Osteocyte (in vitro differentiated cells): ENCODE data around the gene FGF22. TPM values are rescaled to one million over a fixed set of nuclear protein-coding genes. Genes with fewer than 3 reads are reported as not detected.

ENCODE experiments used
- DNase-seq: peaks from one replicate; pipeline ENCODE4 v3.0.0; 2021; ENCODE audit warnings: mixed read lengths; ENCODE audit not compliant: unreplicated experiment; ENCODE audit errors: extremely low spot score
- H3K27ac Mint-ChIP-seq: one replicate; pipeline ENCODE4 v1.8.0; 2021; ENCODE audit warnings: mild to moderate bottlenecking, mixed read lengths; ENCODE audit not compliant: unreplicated experiment
- H3K27me3 Mint-ChIP-seq: one replicate; pipeline ENCODE4 v1.8.0; 2021; ENCODE audit warnings: mixed read lengths; ENCODE audit not compliant: unreplicated experiment
- H3K36me3 Mint-ChIP-seq: one replicate; pipeline ENCODE4 v1.8.0; 2021; ENCODE audit warnings: mixed read lengths; ENCODE audit not compliant: unreplicated experiment
- H3K4me1 Mint-ChIP-seq: one replicate; pipeline ENCODE4 v1.8.0; 2021; ENCODE audit warnings: mixed read lengths; ENCODE audit not compliant: unreplicated experiment
- H3K4me3 Mint-ChIP-seq: one replicate; pipeline ENCODE4 v1.8.0; 2021; ENCODE audit warnings: mild to moderate bottlenecking, moderate library complexity, mixed read lengths; ENCODE audit not compliant: unreplicated experiment
- H3K9me3 Mint-ChIP-seq: one replicate; pipeline ENCODE4 v1.8.0; 2021; ENCODE audit warnings: mixed read lengths; ENCODE audit not compliant: unreplicated experiment
- CTCF ChIP-seq: fragments of 200-600 bp; sonication (generic); IDR thresholded peaks from 2 replicates; pipeline ENCODE4 v1.5.0; 2021; ENCODE audit warnings: antibody characterized with exemption, mild to moderate bottlenecking, moderate library complexity
- total RNA-seq: library from RNA; stranded (reverse); gene quantifications from 2 replicates; pipeline ENCODE4 v1.2.1, GENCODE V29; 2021

FGF22 gene
- total RNA-seq, 1 donor from 2014 or later = 0.81 TPM

GRCh38 chr19:670609-671075 lies 31.0 kb downstream of the FGF22 start:
- H3K27me3 Mint-ChIP-seq = no peaks in the 10 kb centered on the region
- no peak overlapping the region for H3K4me3 Mint-ChIP-seq
- peaks cover 8% of the 10 kb centered on the region for H3K4me1 Mint-ChIP-seq
- no peak for DNase-seq
- H3K27ac Mint-ChIP-seq = no peak overlapping the region
- no peak for TF ChIP-seq CTCF
- H3K9me3 Mint-ChIP-seq = peaks cover 4% of the 10 kb centered on the region
- no peaks in the 10 kb centered on the region for H3K36me3 Mint-ChIP-seq

- Mint-ChIP-seq H3K9me3 (no peaks in the 10 kb centered on the region), H3K36me3 (no peaks in the 10 kb centered on the region), H3K4me3 (no peak overlapping the region), H3K4me1 (peaks cover 29% of the 10 kb centered on the region), H3K27ac (no peak overlapping the region), H3K27me3 (no peaks in the 10 kb centered on the region)
- DNase-seq = no peak
- TF ChIP-seq CTCF = no peak
Measured at GRCh38 chr19:674282-675151, 34.8 kb downstream of the FGF22 start.

- Mint-ChIP-seq H3K9me3 (no peaks in the 10 kb centered on the region), H3K36me3 (no peaks in the 10 kb centered on the region), H3K27me3 (no peaks in the 10 kb centered on the region), H3K27ac (no peak overlapping the region), H3K4me1 (peaks cover 31% of the 10 kb centered on the region), H3K4me3 (peak overlapping the region; percentile 48)
- TF ChIP-seq CTCF = no peak
- no peak for DNase-seq
Measured at GRCh38 chr19:676007-676338, 36.3 kb downstream of the FGF22 start.

- H3K27me3 Mint-ChIP-seq = no peaks in the 10 kb centered on the region
- H3K4me3 Mint-ChIP-seq = peak within 1 kb of the TSS; percentile 72
- peaks cover 31% of the 10 kb centered on the region for H3K4me1 Mint-ChIP-seq
- peak within 1 kb of the TSS; percentile 78 for H3K27ac Mint-ChIP-seq
- no peaks in the 10 kb centered on the region for H3K36me3 Mint-ChIP-seq
- no peaks in the 10 kb centered on the region for H3K9me3 Mint-ChIP-seq
- DNase-seq = peak; percentile 84
- TF ChIP-seq CTCF = no peak
Measured at GRCh38 chr19:676339-677105, 36.8 kb downstream of the FGF22 start, which contains the start of gene FSTL3. Gene FSTL3, plus strand, starts transcription at chr19:676392. Its CDS starts 32 bp downstream, at chr19:676424.

- peaks cover 31% of the 10 kb centered on the region for H3K4me1 Mint-ChIP-seq
- H3K27me3 Mint-ChIP-seq = no peaks in the 10 kb centered on the region
- no peaks in the 10 kb centered on the region for H3K9me3 Mint-ChIP-seq
- peak overlapping the region; percentile 72 for H3K4me3 Mint-ChIP-seq
- no peak for TF ChIP-seq CTCF
- peak overlapping the region; percentile 78 for H3K27ac Mint-ChIP-seq
- H3K36me3 Mint-ChIP-seq = no peaks in the 10 kb centered on the region
- DNase-seq = peak; percentile 94
Measured at GRCh38 chr19:677201-677600, 37.5 kb downstream of the FGF22 start.
